Thyroid gland (tissue), 4 donors: ENCODE results near the gene SLC12A4.

Experiments used
- CTCF ChIP-seq, 6 experiments: fragments of 200-600 bp in 3 of 6; fragments of 450-650 bp in 3 of 6; sonication (generic) in 3 of 6; IDR thresholded peaks; one replicate each; pipeline ENCODE4 v1.5.1; 2016 to 2019; ENCODE audit warnings: antibody characterized with exemption in 6 of 6, mild to moderate bottlenecking in 2 of 6, inconsistent platforms in 1 of 6, moderate library complexity in 1 of 6
- POLR2A ChIP-seq, 2 donors: fragments of 450-650 bp; IDR thresholded peaks; one replicate each; pipeline ENCODE4 v1.6.1; 2017; ENCODE audit warnings: antibody characterized with exemption in 2 of 2, mild to moderate bottlenecking in 2 of 2, moderate library complexity in 1 of 2

GRCh38 chr16:67946966-67947558 is 21.4 kb downstream of the SLC12A4 start:
- TF ChIP-seq CTCF (IDR thresholded peaks at IDR 0.05) (no peak), POLR2A (IDR thresholded peaks at IDR 0.05) (no peak)
